Cardiac muscle cell (in vitro differentiated cells and primary cell): ENCODE data around the gene ZNF687. TPM values are rescaled to one million over a fixed set of nuclear protein-coding genes. Genes with fewer than 3 reads are reported as not detected.
A peak's percentile ranks its signal among the peaks of the same experiment; 100 is the strongest.

Experiments used
- DNase-seq, 2 donors: peaks; one replicate each; pipeline versions ENCODE4 v3.0.0 to v3.0.0-alpha.2; 2010 to 2017; ENCODE audit warnings: low read depth in 1 of 2, low spot score in 1 of 2
- H3K27ac ChIP-seq: fragments of 200-600 bp; sonication (generic); 2 replicates; pipeline ENCODE4 v1.5.1; 2016
- H3K27me3 ChIP-seq: fragments of 200-600 bp; sonication (generic); 2 replicates; pipeline ENCODE4 v1.6.0; 2016; ENCODE audit warnings: control low read depth
- H3K36me3 ChIP-seq: fragments of 200-600 bp; sonication (generic); 2 replicates; pipeline ENCODE4 v1.5.1; 2016; ENCODE audit warnings: control low read depth
- H3K4me1 ChIP-seq: fragments of 200-600 bp; sonication (generic); 2 replicates; pipeline ENCODE4 v1.8.1; 2017; ENCODE audit warnings: low read depth, mild to moderate bottlenecking, mixed run types
- H3K4me3 ChIP-seq: fragments of 200-600 bp; sonication (generic); 2 replicates; pipeline ENCODE4 v1.5.1; 2016; ENCODE audit warnings: mild to moderate bottlenecking
- H3K9me3 ChIP-seq: fragments of 200-600 bp; sonication (generic); 2 replicates; pipeline ENCODE4 v1.5.1; 2017; ENCODE audit warnings: low read depth, mild to moderate bottlenecking, control low read depth
- polyA plus RNA-seq: library from polyadenylated mRNA; unstranded; fragments of >200 nt; fragmentation: Nextera tagmentation; extraction: Ambion mirVana; gene quantifications from 2 replicates; pipeline ENCODE4 v1.2.1, GENCODE V29; 2016
- total RNA-seq: library from RNA; depleted of rRNA; stranded (reverse); fragments of >200 nt; gene quantifications from 2 replicates; pipeline ENCODE4 v1.2.3, GENCODE V29; 2016
- TF ChIP-seq, protein P1 (sequence below): IDR thresholded peaks from 2 replicates; pipeline ENCODE4 v1.5.1; 2012; ENCODE audit warnings: low read depth, mild to moderate bottlenecking, low read length

The ZNF687 gene
- total and polyA plus RNA-seq, 2 experiments from 2014 or later: 3.6 to 48.5 TPM

DNA sequence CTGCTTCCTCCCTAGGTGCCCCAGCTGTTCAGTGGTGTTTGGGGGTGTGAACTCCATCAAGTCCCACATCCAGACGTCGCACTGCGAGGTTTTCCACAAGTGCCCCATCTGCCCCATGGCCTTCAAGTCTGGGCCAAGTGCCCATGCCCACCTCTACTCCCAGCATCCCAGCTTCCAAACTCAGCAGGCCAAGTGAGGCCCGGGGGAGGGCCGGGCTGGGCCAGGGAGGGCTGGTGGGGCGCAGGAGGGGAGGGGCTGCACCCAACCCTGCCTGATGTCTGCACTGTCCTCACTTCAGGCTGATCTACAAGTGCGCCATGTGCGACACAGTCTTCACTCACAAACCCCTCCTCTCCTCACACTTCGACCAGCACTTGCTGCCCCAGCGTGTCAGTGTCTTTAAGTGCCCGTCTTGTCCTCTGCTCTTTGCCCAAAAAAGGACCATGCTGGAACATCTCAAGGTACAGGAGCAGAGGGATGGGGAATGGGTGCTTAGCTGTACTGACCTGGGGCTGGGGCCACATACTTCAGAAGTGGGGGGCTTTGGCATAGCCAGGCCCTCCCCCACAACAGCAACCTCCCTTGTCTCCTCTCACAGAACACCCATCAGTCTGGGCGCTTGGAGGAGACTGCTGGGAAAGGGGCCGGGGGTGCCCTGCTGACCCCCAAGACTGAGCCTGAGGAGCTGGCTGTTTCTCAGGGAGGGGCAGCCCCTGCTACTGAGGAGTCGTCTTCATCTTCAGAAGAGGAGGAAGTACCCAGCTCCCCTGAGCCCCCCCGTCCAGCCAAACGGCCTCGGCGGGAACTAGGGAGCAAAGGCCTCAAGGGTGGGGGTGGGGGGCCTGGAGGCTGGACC lies 7.2 kb downstream of the ZNF687 start:
- no peak overlapping the region for H3K4me3 ChIP-seq
- TF ChIP-seq, protein P1, sequence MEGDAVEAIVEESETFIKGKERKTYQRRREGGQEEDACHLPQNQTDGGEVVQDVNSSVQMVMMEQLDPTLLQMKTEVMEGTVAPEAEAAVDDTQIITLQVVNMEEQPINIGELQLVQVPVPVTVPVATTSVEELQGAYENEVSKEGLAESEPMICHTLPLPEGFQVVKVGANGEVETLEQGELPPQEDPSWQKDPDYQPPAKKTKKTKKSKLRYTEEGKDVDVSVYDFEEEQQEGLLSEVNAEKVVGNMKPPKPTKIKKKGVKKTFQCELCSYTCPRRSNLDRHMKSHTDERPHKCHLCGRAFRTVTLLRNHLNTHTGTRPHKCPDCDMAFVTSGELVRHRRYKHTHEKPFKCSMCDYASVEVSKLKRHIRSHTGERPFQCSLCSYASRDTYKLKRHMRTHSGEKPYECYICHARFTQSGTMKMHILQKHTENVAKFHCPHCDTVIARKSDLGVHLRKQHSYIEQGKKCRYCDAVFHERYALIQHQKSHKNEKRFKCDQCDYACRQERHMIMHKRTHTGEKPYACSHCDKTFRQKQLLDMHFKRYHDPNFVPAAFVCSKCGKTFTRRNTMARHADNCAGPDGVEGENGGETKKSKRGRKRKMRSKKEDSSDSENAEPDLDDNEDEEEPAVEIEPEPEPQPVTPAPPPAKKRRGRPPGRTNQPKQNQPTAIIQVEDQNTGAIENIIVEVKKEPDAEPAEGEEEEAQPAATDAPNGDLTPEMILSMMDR: no peak
- no peak for DNase-seq
- H3K36me3 ChIP-seq: peaks cover 33% of the 10 kb centered on the region
- H3K9me3 ChIP-seq: no peaks in the 10 kb centered on the region
- H3K27me3 ChIP-seq: no peaks in the 10 kb centered on the region
- no peaks in the 10 kb centered on the region for H3K4me1 ChIP-seq
- H3K27ac ChIP-seq: no peak overlapping the region

DNA sequence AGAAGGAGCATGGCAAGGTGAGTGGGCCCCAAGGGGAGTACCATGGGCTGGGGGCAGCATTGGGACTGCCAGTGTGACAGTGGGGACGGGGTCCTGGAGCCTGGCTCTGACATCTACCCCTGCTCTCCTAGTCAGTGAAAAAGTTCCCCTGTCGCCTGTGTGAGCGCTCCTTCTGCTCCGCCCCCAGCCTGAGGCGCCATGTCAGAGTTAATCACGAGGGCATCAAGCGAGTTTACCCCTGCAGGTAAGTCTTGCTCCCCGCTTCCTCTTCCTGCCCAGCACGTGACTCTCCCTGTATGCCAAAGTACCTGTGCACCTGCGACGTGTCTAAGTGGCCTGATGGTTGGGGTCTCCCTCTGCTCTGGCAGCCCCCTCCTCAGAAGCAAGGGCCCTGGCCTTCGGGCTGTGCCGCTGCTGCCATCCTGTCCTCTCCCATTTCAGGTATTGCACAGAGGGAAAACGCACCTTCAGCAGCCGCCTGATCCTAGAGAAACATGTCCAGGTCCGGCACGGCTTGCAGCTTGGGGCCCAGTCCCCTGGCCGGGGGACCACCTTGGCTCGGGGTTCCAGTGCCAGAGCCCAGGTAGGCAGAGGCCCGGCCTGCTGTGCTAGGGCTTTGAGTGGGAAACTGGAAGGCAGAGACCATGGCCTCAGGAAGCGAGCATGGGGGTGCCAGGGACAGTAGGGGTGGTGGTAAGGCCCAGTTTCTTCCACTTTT lies 8.1 kb downstream of the ZNF687 start:
- TF ChIP-seq, protein P1: no peak
- Histone ChIP-seq H3K4me3 (no peak overlapping the region), H3K36me3 (peaks cover 34% of the 10 kb centered on the region), H3K9me3 (no peaks in the 10 kb centered on the region), H3K4me1 (no peaks in the 10 kb centered on the region), H3K27ac (no peak overlapping the region), H3K27me3 (no peaks in the 10 kb centered on the region)
- no peak for DNase-seq

DNA sequence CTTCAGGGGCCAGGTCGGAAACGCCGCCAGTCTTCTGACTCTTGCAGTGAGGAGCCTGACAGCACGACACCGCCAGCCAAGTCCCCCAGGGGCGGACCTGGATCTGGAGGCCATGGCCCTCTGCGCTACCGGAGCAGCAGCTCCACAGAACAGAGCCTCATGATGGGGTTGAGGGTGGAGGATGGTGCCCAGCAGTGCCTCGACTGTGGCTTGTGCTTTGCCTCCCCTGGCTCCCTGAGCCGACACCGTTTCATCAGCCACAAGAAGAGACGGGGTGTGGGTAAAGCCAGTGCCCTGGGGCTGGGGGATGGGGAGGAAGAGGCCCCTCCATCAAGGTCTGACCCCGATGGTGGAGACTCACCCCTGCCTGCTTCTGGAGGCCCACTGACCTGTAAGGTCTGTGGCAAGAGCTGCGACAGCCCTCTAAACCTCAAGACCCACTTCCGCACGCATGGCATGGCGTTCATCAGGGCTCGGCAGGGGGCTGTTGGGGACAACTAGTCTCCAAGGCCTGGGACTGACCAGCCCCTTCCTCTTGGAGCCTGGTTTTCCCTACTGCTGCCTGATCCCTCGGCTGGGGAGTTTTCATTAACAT lies 8.7 kb downstream of the ZNF687 start:
- no peaks in the 10 kb centered on the region for H3K27me3 ChIP-seq
- H3K4me3 ChIP-seq: no peak overlapping the region
- H3K36me3 ChIP-seq: peaks cover 34% of the 10 kb centered on the region
- H3K4me1 ChIP-seq: no peaks in the 10 kb centered on the region
- no peak for DNase-seq
- H3K27ac ChIP-seq: peak overlapping the region; percentile 21
- TF ChIP-seq, protein P1: no peak
- no peaks in the 10 kb centered on the region for H3K9me3 ChIP-seq

DNA sequence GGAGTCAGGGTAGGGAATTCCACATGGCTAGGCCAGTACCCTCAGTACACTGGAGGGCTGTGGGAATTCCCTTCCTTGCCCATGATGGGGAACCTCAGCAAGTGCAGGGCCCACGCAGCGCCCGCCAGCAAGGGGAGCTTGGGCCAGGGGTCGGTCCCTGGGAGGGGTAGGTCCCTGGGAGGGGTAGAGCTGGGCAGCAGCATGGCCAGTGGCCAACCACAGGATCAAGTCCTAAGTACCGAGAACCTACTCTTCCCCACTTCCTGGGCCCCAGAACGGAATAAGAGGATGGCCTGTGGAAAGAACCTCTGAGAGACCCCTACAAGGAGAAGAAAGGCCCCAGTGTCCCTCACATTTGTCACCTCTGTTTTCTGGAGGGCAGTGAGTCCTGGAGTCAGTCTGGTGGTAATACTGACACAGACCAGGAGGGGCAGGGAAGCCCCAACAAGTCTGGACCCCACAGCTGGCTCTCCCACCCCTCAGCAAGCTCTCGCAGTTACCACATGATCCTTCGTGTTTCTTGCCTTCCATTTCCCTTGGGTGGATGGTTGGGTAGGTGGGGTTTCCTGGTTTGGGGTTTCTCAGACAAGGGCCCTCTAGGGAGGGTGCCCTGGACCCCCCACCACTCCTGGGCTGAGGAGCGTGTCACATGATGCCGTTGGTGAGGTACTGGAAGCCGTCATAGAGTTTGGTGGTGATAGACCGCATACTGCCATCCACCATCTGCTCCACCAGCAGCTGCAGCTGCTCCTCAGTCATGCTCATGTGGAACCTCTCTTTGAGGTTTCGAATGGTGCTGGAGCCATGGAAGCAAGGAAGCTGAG lies 10.3 kb downstream of the ZNF687 start:
- Histone ChIP-seq H3K9me3 (no peaks in the 10 kb centered on the region), H3K36me3 (peaks cover 36% of the 10 kb centered on the region), H3K27me3 (no peaks in the 10 kb centered on the region), H3K4me1 (no peaks in the 10 kb centered on the region), H3K4me3 (no peak overlapping the region), H3K27ac (peak overlapping the region; percentile 62)
- TF ChIP-seq, protein P1: peak; percentile 6
- DNase-seq: no peak

DNA sequence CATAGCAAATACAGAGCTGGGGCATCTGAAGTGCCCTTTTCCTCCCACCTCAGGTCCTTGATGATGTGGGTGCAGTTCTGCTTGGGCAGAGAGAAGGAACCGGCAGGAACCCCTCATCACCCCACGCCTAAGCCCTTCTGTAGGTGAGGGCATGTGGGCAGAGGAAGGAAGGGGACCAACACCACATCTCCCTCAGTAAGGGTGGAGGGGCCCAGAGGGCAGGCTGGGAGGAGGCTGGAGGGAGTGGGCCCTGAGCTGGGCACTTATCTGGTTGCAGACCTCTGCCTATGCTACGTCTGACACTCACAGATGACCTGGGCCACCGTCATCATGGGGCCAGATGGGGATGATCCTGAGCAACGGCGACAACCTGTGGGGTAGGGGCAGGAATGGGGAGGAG lies 11.0 kb downstream of the ZNF687 start:
- TF ChIP-seq, protein P1: no peak
- DNase-seq: no peak
- H3K27ac ChIP-seq: peak overlapping the region; percentile 62
- H3K36me3 ChIP-seq: peaks cover 41% of the 10 kb centered on the region
- H3K27me3 ChIP-seq: no peaks in the 10 kb centered on the region
- no peaks in the 10 kb centered on the region for H3K9me3 ChIP-seq
- H3K4me3 ChIP-seq: no peak overlapping the region
- no peaks in the 10 kb centered on the region for H3K4me1 ChIP-seq
